Activated naive CD4-positive, alpha-beta T cell treated with anti-CD3 and anti-CD28 coated beads, Interleukin-2, amount 50 U/mL, for 24 hours (primary cell): ENCODE results near the gene SPEM1.

Experiments
- H3K27ac Mint-ChIP-seq: one replicate; pipeline ENCODE4 v1.8.0; 2021; ENCODE audit warnings: mild to moderate bottlenecking, mixed read lengths
- H3K27me3 Mint-ChIP-seq: one replicate; pipeline ENCODE4 v1.8.0; 2021; ENCODE audit warnings: mixed read lengths
- H3K36me3 Mint-ChIP-seq: one replicate; pipeline ENCODE4 v1.8.0; 2021; ENCODE audit warnings: mixed read lengths
- H3K4me1 Mint-ChIP-seq: one replicate; pipeline ENCODE4 v1.8.0; 2021; ENCODE audit warnings: mixed read lengths
- H3K4me3 Mint-ChIP-seq: one replicate; pipeline ENCODE4 v1.8.0; 2021; ENCODE audit warnings: mild to moderate bottlenecking, mixed read lengths
- H3K9me3 Mint-ChIP-seq: one replicate; pipeline ENCODE4 v1.8.0; 2021; ENCODE audit warnings: mixed read lengths

SPEM1 gene

GRCh38 chr17:7392696-7393612 lies 27.2 kb upstream of the SPEM1 start:
- H3K4me1 Mint-ChIP-seq, result peaks cover 37% of the 10 kb centered on the region
- no peaks in the 10 kb centered on the region for H3K36me3 Mint-ChIP-seq
- H3K27ac Mint-ChIP-seq, result peak overlapping the region; percentile 30
- peak overlapping the region; percentile 94 for H3K4me3 Mint-ChIP-seq
- no peaks in the 10 kb centered on the region for H3K27me3 Mint-ChIP-seq
- H3K9me3 Mint-ChIP-seq, result no peaks in the 10 kb centered on the region

- H3K4me3 Mint-ChIP-seq, result peak overlapping the region; percentile 94
- H3K9me3 Mint-ChIP-seq, result no peaks in the 10 kb centered on the region
- peaks cover 37% of the 10 kb centered on the region for H3K4me1 Mint-ChIP-seq
- H3K36me3 Mint-ChIP-seq, result no peaks in the 10 kb centered on the region
- H3K27me3 Mint-ChIP-seq, result no peaks in the 10 kb centered on the region
- H3K27ac Mint-ChIP-seq, result peak overlapping the region; percentile 76
Observed at GRCh38 chr17:7393613-7394451, 26.3 kb upstream of the SPEM1 start.

- H3K27ac Mint-ChIP-seq, result peak within 1 kb of the TSS; percentile 96
- H3K9me3 Mint-ChIP-seq, result no peaks in the 10 kb centered on the region
- peak within 1 kb of the TSS; percentile 95 for H3K4me3 Mint-ChIP-seq
- H3K36me3 Mint-ChIP-seq, result no peaks in the 10 kb centered on the region
- peaks cover 37% of the 10 kb centered on the region for H3K4me1 Mint-ChIP-seq
- H3K27me3 Mint-ChIP-seq, result no peaks in the 10 kb centered on the region
Observed at GRCh38 chr17:7394452-7395191, 25.5 kb upstream of the SPEM1 start, which contains the start of gene PLSCR3. TSS of gene PLSCR3 (minus strand) at chr17:7394525. CDS start at chr17:7394110, 415 bp downstream.

- Mint-ChIP-seq H3K27ac (peak overlapping the region; percentile 66), H3K36me3 (no peaks in the 10 kb centered on the region), H3K9me3 (no peaks in the 10 kb centered on the region), H3K4me3 (peak overlapping the region; percentile 16), H3K27me3 (no peaks in the 10 kb centered on the region), H3K4me1 (peaks cover 32% of the 10 kb centered on the region)
Observed at GRCh38 chr17:7396147-7396546, 24.0 kb upstream of the SPEM1 start.

GRCh38 chr17:7398612-7399011 lies 21.5 kb upstream of the SPEM1 start:
- no peak overlapping the region for H3K4me3 Mint-ChIP-seq
- no peaks in the 10 kb centered on the region for H3K27me3 Mint-ChIP-seq
- H3K27ac Mint-ChIP-seq, result no peak overlapping the region
- peaks cover 19% of the 10 kb centered on the region for H3K4me1 Mint-ChIP-seq
- no peaks in the 10 kb centered on the region for H3K36me3 Mint-ChIP-seq
- no peaks in the 10 kb centered on the region for H3K9me3 Mint-ChIP-seq

GRCh38 chr17:7403043-7403726 lies 16.9 kb upstream of the SPEM1 start:
- peaks cover 15% of the 10 kb centered on the region for H3K4me1 Mint-ChIP-seq
- H3K36me3 Mint-ChIP-seq, result no peaks in the 10 kb centered on the region
- no peaks in the 10 kb centered on the region for H3K9me3 Mint-ChIP-seq
- H3K4me3 Mint-ChIP-seq, result peak overlapping the region; percentile 96
- peak overlapping the region; percentile 55 for H3K27ac Mint-ChIP-seq
- no peaks in the 10 kb centered on the region for H3K27me3 Mint-ChIP-seq

- peaks cover 15% of the 10 kb centered on the region for H3K4me1 Mint-ChIP-seq
- H3K27me3 Mint-ChIP-seq, result no peaks in the 10 kb centered on the region
- peak overlapping the region; percentile 96 for H3K4me3 Mint-ChIP-seq
- no peaks in the 10 kb centered on the region for H3K36me3 Mint-ChIP-seq
- no peaks in the 10 kb centered on the region for H3K9me3 Mint-ChIP-seq
- peak overlapping the region; percentile 93 for H3K27ac Mint-ChIP-seq
Observed at GRCh38 chr17:7403727-7403976, 16.5 kb upstream of the SPEM1 start.

- H3K36me3 Mint-ChIP-seq, result no peaks in the 10 kb centered on the region
- H3K4me3 Mint-ChIP-seq, result peak within 1 kb of the TSS; percentile 96
- H3K27me3 Mint-ChIP-seq, result no peaks in the 10 kb centered on the region
- H3K9me3 Mint-ChIP-seq, result no peaks in the 10 kb centered on the region
- peak within 1 kb of the TSS; percentile 93 for H3K27ac Mint-ChIP-seq
- peaks cover 18% of the 10 kb centered on the region for H3K4me1 Mint-ChIP-seq
Observed at GRCh38 chr17:7403977-7404736, 16.0 kb upstream of the SPEM1 start, which contains the start of gene TMEM256. TSS of gene TMEM256 (minus strand) at chr17:7404097. CDS start at chr17:7404084, 13 bp downstream.

- Mint-ChIP-seq H3K9me3 (no peaks in the 10 kb centered on the region), H3K27me3 (no peaks in the 10 kb centered on the region), H3K4me3 (peak overlapping the region; percentile 96)
Observed at GRCh38 chr17:7404737-7405349, 15.3 kb upstream of the SPEM1 start.

GRCh38 chr17:7405350-7406234 lies 14.5 kb upstream of the SPEM1 start:
- no peaks in the 10 kb centered on the region for H3K9me3 Mint-ChIP-seq
- H3K27ac Mint-ChIP-seq, result peak overlapping the region; percentile 59
- H3K4me1 Mint-ChIP-seq, result peaks cover 21% of the 10 kb centered on the region
- H3K36me3 Mint-ChIP-seq, result no peaks in the 10 kb centered on the region
- no peaks in the 10 kb centered on the region for H3K27me3 Mint-ChIP-seq
- peak overlapping the region; percentile 77 for H3K4me3 Mint-ChIP-seq

More at GRCh38 chr17:7404737-7405349, 15.3 kb upstream of the SPEM1 start:
- Mint-ChIP-seq H3K4me1 (peaks cover 21% of the 10 kb centered on the region), H3K36me3 (no peaks in the 10 kb centered on the region), H3K27ac (peak overlapping the region; percentile 59)

GRCh38 chr17:7406235-7406825 lies 13.8 kb upstream of the SPEM1 start:
- H3K4me3 Mint-ChIP-seq, result peak overlapping the region; percentile 71
- peak overlapping the region; percentile 8 for H3K27ac Mint-ChIP-seq

GRCh38 chr17:7407082-7407481 lies 13.0 kb upstream of the SPEM1 start:
- Mint-ChIP-seq H3K9me3 (no peaks in the 10 kb centered on the region), H3K4me1 (peaks cover 21% of the 10 kb centered on the region), H3K27ac (no peak overlapping the region), H3K36me3 (no peaks in the 10 kb centered on the region), H3K4me3 (no peak overlapping the region), H3K27me3 (no peaks in the 10 kb centered on the region)

More at GRCh38 chr17:7406235-7406825, 13.8 kb upstream of the SPEM1 start:
- peaks cover 21% of the 10 kb centered on the region for H3K4me1 Mint-ChIP-seq
- H3K9me3 Mint-ChIP-seq, result no peaks in the 10 kb centered on the region
- no peaks in the 10 kb centered on the region for H3K36me3 Mint-ChIP-seq
- no peaks in the 10 kb centered on the region for H3K27me3 Mint-ChIP-seq
